Measurements from ENCODE around the gene LRIG1. TPM values are rescaled to one million over a fixed set of nuclear protein-coding genes. Genes with fewer than 3 reads are reported as not detected.

LRIG1 gene
- total RNA-seq: 33.7 and 71.0 TPM in 2 replicates

GRCh38 chr3:66500576-66501482 lies at the start of gene LRIG1:
LRIG1 (minus strand) TSS chr3:66501022; CDS start chr3:66500407, 615 bp downstream.
- DNase-seq: peak; percentile 99

- DNase-seq: no peak
Measured at GRCh38 chr3:66544619-66545429, 44.0 kb upstream of the LRIG1 start.

GRCh38 chr3:66542153-66542552 lies 41.3 kb upstream of the LRIG1 start:
- no peak for DNase-seq

- DNase-seq: no peak
Measured at GRCh38 chr3:66539466-66539989, 38.7 kb upstream of the LRIG1 start.

- DNase-seq: no peak
Measured at GRCh38 chr3:66538390-66538789, 37.6 kb upstream of the LRIG1 start.

- DNase-seq: no peak
Measured at GRCh38 chr3:66537735-66538134, 36.9 kb upstream of the LRIG1 start.

GRCh38 chr3:66536791-66537190 lies 36.0 kb upstream of the LRIG1 start:
- no peak for DNase-seq

- no peak for DNase-seq
Measured at GRCh38 chr3:66534304-66534845, 33.6 kb upstream of the LRIG1 start.

- no peak for DNase-seq
Measured at GRCh38 chr3:66532613-66533012, 31.8 kb upstream of the LRIG1 start.

GRCh38 chr3:66532160-66532587 lies 31.4 kb upstream of the LRIG1 start:
- no peak for DNase-seq

- DNase-seq: no peak
Measured at GRCh38 chr3:66531256-66531655, 30.4 kb upstream of the LRIG1 start.

GRCh38 chr3:66527246-66527645 lies 26.4 kb upstream of the LRIG1 start:
- peak; percentile 17 for DNase-seq

- DNase-seq: no peak
Measured at GRCh38 chr3:66525771-66526170, 24.9 kb upstream of the LRIG1 start.

- DNase-seq: no peak
Measured at GRCh38 chr3:66520724-66521123, 19.9 kb upstream of the LRIG1 start.

- no peak for DNase-seq
Measured at GRCh38 chr3:66518644-66519043, 17.8 kb upstream of the LRIG1 start.

GRCh38 chr3:66518126-66518525 lies 17.3 kb upstream of the LRIG1 start:
- no peak for DNase-seq

GRCh38 chr3:66517241-66517640 lies 16.4 kb upstream of the LRIG1 start:
- DNase-seq: no peak

GRCh38 chr3:66508461-66508860 lies 7.6 kb upstream of the LRIG1 start:
- DNase-seq: no peak

- no peak for DNase-seq
Measured at GRCh38 chr3:66507423-66508260, 6.8 kb upstream of the LRIG1 start.

- no peak for DNase-seq
Measured at GRCh38 chr3:66506154-66506553, 5.3 kb upstream of the LRIG1 start.

GRCh38 chr3:66504850-66505641 lies 4.2 kb upstream of the LRIG1 start:
- no peak for DNase-seq
